Activated CD8-positive, alpha-beta T cell treated with anti-CD3 and anti-CD28 coated beads for 36 hours (primary cell): ENCODE measurements around the gene AKIP1. TPM values are rescaled to one million over a fixed set of nuclear protein-coding genes. Genes with fewer than 3 reads are reported as not detected.
A peak's percentile ranks its signal among the peaks of the same experiment; 100 is the strongest.

Source experiments
- ATAC-seq: fragments of 200-7000 bp; cut with Tn5 transposase; one replicate; pipeline ENCODE4 v1.10.0; 2021; ENCODE audit warnings: mild to moderate bottlenecking, moderate library complexity
- CTCF ChIA-PET: fragments of 350-600 bp; sonication (Branson Sonifier 250); formaldehyde crosslinking; loops from one replicate; lab custom pipeline; 2021; ENCODE audit warnings: antibody characterized with exemption; lab: Charles Lee
- POLR2A ChIA-PET: fragments of 350-600 bp; sonication (Branson Sonifier 250); formaldehyde crosslinking; loops from one replicate; lab custom pipeline; 2021; ENCODE audit warnings: antibody characterized with exemption; lab: Charles Lee
- DNase-seq: peaks from one replicate; pipeline ENCODE4 v3.0.0-alpha.2; 2020
- H3K27ac Mint-ChIP-seq: one replicate; pipeline ENCODE4 v1.8.0; 2021; ENCODE audit warnings: mild to moderate bottlenecking, mixed read lengths
- H3K27me3 Mint-ChIP-seq: one replicate; pipeline ENCODE4 v1.8.0; 2021; ENCODE audit warnings: mixed read lengths
- H3K36me3 Mint-ChIP-seq: one replicate; pipeline ENCODE4 v1.8.0; 2021; ENCODE audit warnings: low read depth, mixed read lengths
- H3K4me1 Mint-ChIP-seq: one replicate; pipeline ENCODE4 v1.8.0; 2021; ENCODE audit warnings: low read depth, mixed read lengths
- H3K4me3 Mint-ChIP-seq: one replicate; pipeline ENCODE4 v1.8.0; 2021; ENCODE audit warnings: mild to moderate bottlenecking, moderate library complexity, mixed read lengths
- H3K9me3 Mint-ChIP-seq: one replicate; pipeline ENCODE4 v1.8.0; 2021; ENCODE audit warnings: mixed read lengths
- intact Hi-C: fragments of 100-400 bp; cut with micrococcal nuclease; formaldehyde crosslinking; loops from one replicate; pipeline ENCODE4 v1.10.0; 2022
- total RNA-seq, 2 experiments: library from RNA; stranded (reverse); gene quantifications; one replicate each; pipeline ENCODE4 v1.2.3, GENCODE V29; 2021
- TF ChIP-seq, protein P1 (sequence below): fragments of 200-600 bp; IDR thresholded peaks from one replicate; pipeline ENCODE4 v1.8.0; 2022; ENCODE audit warnings: antibody characterized with exemption, mild to moderate bottlenecking

Gene AKIP1
- total RNA-seq, 2 experiments from 2014 or later = 27.8 to 28.2 TPM

DNA sequence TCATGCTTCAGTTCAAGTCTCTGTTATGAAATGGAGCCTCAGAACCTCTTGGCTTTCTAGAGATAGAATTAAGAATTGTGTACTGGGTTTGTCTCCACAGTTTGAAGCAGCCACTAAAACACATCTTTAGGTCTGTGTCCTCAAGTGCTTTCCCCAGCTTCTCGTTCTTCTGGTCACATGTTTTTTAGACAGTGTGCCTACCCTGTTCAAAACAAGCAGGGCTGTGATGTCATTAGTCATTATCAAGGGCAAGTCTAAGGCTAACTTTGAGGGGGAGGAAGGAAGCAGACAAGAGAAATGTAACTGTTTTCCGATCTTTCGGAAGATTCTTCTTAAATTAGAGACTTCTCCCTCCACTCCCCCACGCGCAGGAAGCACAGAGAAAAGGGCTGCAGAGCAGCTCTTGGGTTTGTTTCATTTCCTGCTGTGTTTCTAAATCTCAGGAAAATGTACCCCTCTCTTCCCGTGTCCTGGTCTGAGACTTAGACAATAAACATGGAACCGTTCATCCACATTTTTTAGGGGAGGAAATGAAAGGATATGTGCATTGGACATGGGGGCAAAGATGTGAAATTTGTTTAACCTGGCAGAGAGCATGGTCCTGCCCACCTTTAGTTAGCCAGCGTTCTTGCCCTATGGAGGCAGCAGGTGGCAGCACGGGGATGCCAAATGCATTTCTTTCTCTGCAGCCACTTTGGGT is 3.1 kb downstream of the AKIP1 start:
- peaks cover 32% of the 10 kb centered on the region for H3K4me1 Mint-ChIP-seq
- POLR2A ChIA-PET = no interaction called here
- ATAC-seq = peak; percentile 52

DNA sequence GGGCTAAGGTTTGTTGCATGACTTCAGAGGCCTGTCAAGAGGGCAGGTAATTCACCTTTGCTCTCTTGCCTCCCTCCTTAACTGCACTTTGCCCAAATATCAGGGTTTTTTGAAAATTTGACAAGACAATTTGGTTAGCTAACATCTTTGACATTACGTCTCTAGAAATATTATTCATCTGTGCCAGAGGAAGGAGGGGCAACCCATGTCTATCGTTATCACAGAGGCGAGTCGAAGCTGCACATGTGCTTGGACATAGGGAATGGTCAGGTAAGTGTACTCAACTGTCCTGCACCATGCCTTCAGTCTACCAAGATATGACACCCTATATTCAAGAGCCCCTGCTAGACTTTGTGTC is 3.7 kb downstream of the AKIP1 start:
- CTCF ChIA-PET = interaction anchor here (0.8 to 5.1 kb wide), 20 partner anchors 10 to 592 kb away, joined by 3 to 49 read pairs (median 4); partner anchors contain the start of genes ASCL3 and TMEM9B
- H3K36me3 Mint-ChIP-seq = peaks cover 23% of the 10 kb centered on the region

More for the DNA sequence above, 3.1 kb downstream of the AKIP1 start:
- intact Hi-C loops = loop anchor here (5.0 to 10.0 kb wide), 2 partner anchors 48 to 221 kb away; partner anchors contain the start of gene TMEM9B
- peak; percentile 79 for DNase-seq
- peak overlapping the region; percentile 82 for H3K27ac Mint-ChIP-seq
- H3K9me3 Mint-ChIP-seq = no peaks in the 10 kb centered on the region
- TF ChIP-seq, protein P1, sequence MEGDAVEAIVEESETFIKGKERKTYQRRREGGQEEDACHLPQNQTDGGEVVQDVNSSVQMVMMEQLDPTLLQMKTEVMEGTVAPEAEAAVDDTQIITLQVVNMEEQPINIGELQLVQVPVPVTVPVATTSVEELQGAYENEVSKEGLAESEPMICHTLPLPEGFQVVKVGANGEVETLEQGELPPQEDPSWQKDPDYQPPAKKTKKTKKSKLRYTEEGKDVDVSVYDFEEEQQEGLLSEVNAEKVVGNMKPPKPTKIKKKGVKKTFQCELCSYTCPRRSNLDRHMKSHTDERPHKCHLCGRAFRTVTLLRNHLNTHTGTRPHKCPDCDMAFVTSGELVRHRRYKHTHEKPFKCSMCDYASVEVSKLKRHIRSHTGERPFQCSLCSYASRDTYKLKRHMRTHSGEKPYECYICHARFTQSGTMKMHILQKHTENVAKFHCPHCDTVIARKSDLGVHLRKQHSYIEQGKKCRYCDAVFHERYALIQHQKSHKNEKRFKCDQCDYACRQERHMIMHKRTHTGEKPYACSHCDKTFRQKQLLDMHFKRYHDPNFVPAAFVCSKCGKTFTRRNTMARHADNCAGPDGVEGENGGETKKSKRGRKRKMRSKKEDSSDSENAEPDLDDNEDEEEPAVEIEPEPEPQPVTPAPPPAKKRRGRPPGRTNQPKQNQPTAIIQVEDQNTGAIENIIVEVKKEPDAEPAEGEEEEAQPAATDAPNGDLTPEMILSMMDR = peak; percentile 79
- peak overlapping the region; percentile 59 for H3K4me3 Mint-ChIP-seq
- CTCF ChIA-PET = interaction anchor here (0.7 to 5.1 kb wide), 25 partner anchors 9 to 594 kb away, joined by 3 to 49 read pairs (median 4); partner anchors contain the start of genes ASCL3 and TMEM9B
- H3K27me3 Mint-ChIP-seq = no peaks in the 10 kb centered on the region
- H3K36me3 Mint-ChIP-seq = peaks cover 23% of the 10 kb centered on the region

DNA sequence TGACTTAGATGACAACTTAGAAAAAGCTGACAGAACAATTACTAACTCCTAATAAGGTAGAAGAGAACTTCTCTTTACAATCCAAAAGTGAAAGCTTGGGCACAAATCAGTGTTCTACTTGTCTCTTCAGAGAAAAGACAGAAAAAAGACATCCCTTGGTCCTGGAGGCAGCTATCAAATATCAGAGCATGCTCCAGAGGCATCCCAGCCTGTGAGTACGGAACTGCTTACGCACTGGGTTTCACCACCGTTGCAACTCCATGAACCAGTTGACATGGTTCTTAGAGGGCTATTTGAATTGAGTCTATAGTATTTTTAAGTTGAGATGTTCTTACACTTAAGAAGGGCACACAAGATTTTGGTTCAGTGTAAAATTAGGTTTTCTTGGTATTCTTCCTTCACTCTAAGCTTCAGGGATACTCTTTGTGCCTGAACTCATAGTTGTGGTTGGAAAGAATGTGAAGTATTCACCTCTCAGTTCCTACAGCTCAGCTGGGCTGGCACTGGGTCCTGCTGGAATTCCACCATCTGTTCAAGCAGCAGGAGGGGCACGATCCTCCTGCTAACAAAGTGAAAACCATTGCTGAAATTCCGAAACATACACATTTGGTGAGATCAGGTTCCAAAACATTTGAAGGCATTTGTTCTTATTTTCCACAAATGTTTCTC is 6.3 kb downstream of the AKIP1 start:
- peaks cover 25% of the 10 kb centered on the region for H3K36me3 Mint-ChIP-seq
- no peak overlapping the region for H3K4me3 Mint-ChIP-seq
- H3K9me3 Mint-ChIP-seq = no peaks in the 10 kb centered on the region
- intact Hi-C loops = loop anchor here (10.0 kb wide), 1 partner anchor 218 kb away; no protein-coding TSS in a partner anchor
- H3K4me1 Mint-ChIP-seq = peaks cover 22% of the 10 kb centered on the region
- CTCF ChIA-PET = interaction anchor here (1.1 to 1.7 kb wide), 2 partner anchors 43 to 221 kb away, joined by 4 to 5 read pairs; no protein-coding TSS in a partner anchor
- no peak overlapping the region for H3K27ac Mint-ChIP-seq
- POLR2A ChIA-PET = no interaction called here
- H3K27me3 Mint-ChIP-seq = no peaks in the 10 kb centered on the region
- no peak for DNase-seq
- no peak for ATAC-seq
- TF ChIP-seq, protein P1 = no peak

More for the DNA sequence above, 3.7 kb downstream of the AKIP1 start:
- Mint-ChIP-seq H3K4me1 (peaks cover 32% of the 10 kb centered on the region), H3K9me3 (no peaks in the 10 kb centered on the region), H3K4me3 (peak overlapping the region; percentile 59), H3K27ac (peak overlapping the region; percentile 82), H3K27me3 (no peaks in the 10 kb centered on the region)
- DNase-seq (no peak), ATAC-seq (no peak)
- intact Hi-C loops = loop anchor here (5.0 to 10.0 kb wide), 2 partner anchors 48 to 220 kb away; partner anchors contain the start of gene TMEM9B
- TF ChIP-seq, protein P1 = no peak
- POLR2A ChIA-PET = no interaction called here

DNA sequence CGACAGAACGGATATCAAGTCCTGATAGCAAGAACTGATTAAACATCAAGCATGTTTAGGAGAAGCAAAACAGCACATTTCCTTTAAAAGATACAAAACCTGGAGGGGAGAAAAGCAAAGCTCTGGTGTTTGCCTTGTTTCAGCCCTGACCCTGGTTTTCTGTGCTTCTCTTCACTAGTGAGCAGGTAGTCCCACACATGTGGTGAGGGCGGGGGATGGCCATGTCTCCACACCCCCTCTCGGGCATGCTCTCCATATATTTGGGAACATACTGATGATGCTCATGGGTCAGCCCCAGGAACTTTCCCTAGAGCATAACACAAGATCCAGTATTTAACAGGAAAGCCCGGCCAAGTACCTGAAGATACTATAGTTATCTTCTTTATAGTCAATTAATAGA is 11.7 kb downstream of the AKIP1 start:
- DNase-seq = no peak
- Mint-ChIP-seq H3K36me3 (peaks cover 12% of the 10 kb centered on the region), H3K27me3 (no peaks in the 10 kb centered on the region), H3K4me3 (no peak overlapping the region), H3K4me1 (no peaks in the 10 kb centered on the region), H3K9me3 (no peaks in the 10 kb centered on the region), H3K27ac (no peak overlapping the region)
- ChIA-PET CTCF (interaction anchor here (0.6 to 0.7 kb wide), 5 partner anchors 9 to 1484 kb away, joined by 3 to 4 read pairs (median 3); no protein-coding TSS in a partner anchor), POLR2A (no interaction called here)
- ATAC-seq = no peak
- intact Hi-C loops = no loop called here
- TF ChIP-seq, protein P1 = no peak
